Endodermal cell (in vitro differentiated cells): ENCODE data around the gene SH2D3C. TPM values are rescaled to one million over a fixed set of nuclear protein-coding genes. Genes with fewer than 3 reads are reported as not detected.

ENCODE experiments used
- DNase-seq: peaks from one replicate; pipeline ENCODE4 v3.0.0-alpha.2; 2017
- H3K27ac ChIP-seq: 2 replicates; pipeline ENCODE4 v1.5.1; 2013; ENCODE audit warnings: mild to moderate bottlenecking, low read depth, low read length, moderate library complexity
- H3K27me3 ChIP-seq: 2 replicates; pipeline ENCODE4 v1.6.1; 2013; ENCODE audit warnings: mild to moderate bottlenecking, low read length, moderate library complexity; ENCODE audit not compliant: insufficient read depth, control insufficient read depth, poor library complexity, severe bottlenecking
- H3K36me3 ChIP-seq: 2 replicates; pipeline ENCODE4 v1.7.0; 2013; ENCODE audit warnings: mild to moderate bottlenecking, low read length, moderate library complexity; ENCODE audit not compliant: control insufficient read depth, insufficient read depth
- H3K4me1 ChIP-seq: one replicate; pipeline ENCODE4 v1.7.0; 2013; ENCODE audit warnings: low read length; ENCODE audit not compliant: control insufficient read depth, insufficient read depth
- H3K4me3 ChIP-seq: 2 replicates; pipeline ENCODE4 v1.5.1; 2013; ENCODE audit warnings: mild to moderate bottlenecking, low read length, moderate library complexity
- H3K9ac ChIP-seq: 2 replicates; pipeline ENCODE4 v1.6.1; 2013; ENCODE audit warnings: mild to moderate bottlenecking, low read length, moderate library complexity; ENCODE audit not compliant: poor library complexity, severe bottlenecking; ENCODE audit errors: extremely low read depth
- H3K9me3 ChIP-seq: 2 replicates; pipeline ENCODE4 v1.6.1; 2013; ENCODE audit warnings: mild to moderate bottlenecking, low read length, moderate library complexity; ENCODE audit not compliant: control insufficient read depth
- H3K27ac Mint-ChIP-seq: 2 replicates; pipeline ENCODE4 v1.8.0; 2020; ENCODE audit warnings: mixed read lengths
- H3K27me3 Mint-ChIP-seq: 2 replicates; pipeline ENCODE4 v1.8.0; 2021; ENCODE audit warnings: mild to moderate bottlenecking, mixed read lengths; ENCODE audit not compliant: insufficient read depth
- H3K36me3 Mint-ChIP-seq: 2 replicates; pipeline ENCODE4 v1.8.0; 2020; ENCODE audit warnings: low read depth, mixed read lengths
- H3K4me1 Mint-ChIP-seq: 2 replicates; pipeline ENCODE4 v1.8.0; 2020; ENCODE audit warnings: mixed read lengths
- H3K4me3 Mint-ChIP-seq: 2 replicates; pipeline ENCODE4 v1.8.0; 2020; ENCODE audit warnings: mild to moderate bottlenecking, moderate library complexity, mixed read lengths
- H3K9me3 Mint-ChIP-seq: 2 replicates; pipeline ENCODE4 v1.8.0; 2020; ENCODE audit warnings: mild to moderate bottlenecking, mixed read lengths
- CTCF ChIP-seq: fragments of 200-600 bp; sonication (generic); conservative IDR thresholded peaks from 2 replicates; pipeline ENCODE4 v1.5.0; 2021; ENCODE audit warnings: antibody characterized with exemption, mild to moderate bottlenecking
- WGBS, 2 experiments: methylation state at CpG; one replicate each; pipeline versions ENCODE4 v1.1.5 to v1.1.7; 2013; ENCODE audit warnings: missing lambda C conversion rate in 2 of 2, mixed read lengths in 1 of 2; ENCODE audit not compliant: insufficient coverage in 1 of 2, insufficient read length in 1 of 2; 5-methylcytosine and 5-hydroxymethylcytosine counted together
- total RNA-seq, 2 donors: library from RNA; stranded (reverse); fragmentation: NEBNext Ultra II Directional in 1 of 2; extraction: Animal tissue kit (Norgen Biotek cat#: 25700) in 1 of 2; gene quantifications; 2 replicates in 1 of 2; 3 replicates in 1 of 2; pipeline ENCODE4 v1.2.1, GENCODE V29; 2021

Gene SH2D3C
- total RNA-seq, 2 donors from 2014 or later = 0.77 to 1.4 TPM

GRCh38 chr9:127788337-127789011 lies 10.0 kb upstream of the SH2D3C start:
- Histone ChIP-seq H3K9ac (no peak overlapping the region), H3K36me3 (peaks cover 65% of the 10 kb centered on the region), H3K4me1 (no peaks in the 10 kb centered on the region), H3K27ac (no peak overlapping the region), H3K4me3 (no peak overlapping the region), H3K9me3 (no peaks in the 10 kb centered on the region), H3K27me3 (no peaks in the 10 kb centered on the region)
- no peaks in the 10 kb centered on the region for H3K9me3 Mint-ChIP-seq
- DNase-seq = no peak
- TF ChIP-seq CTCF = no peak
- no peak overlapping the region for H3K4me3 Mint-ChIP-seq
- H3K27ac Mint-ChIP-seq = no peak overlapping the region
- peaks cover 6% of the 10 kb centered on the region for H3K4me1 Mint-ChIP-seq
- H3K27me3 Mint-ChIP-seq = no peaks in the 10 kb centered on the region
- peaks cover 51% of the 10 kb centered on the region for H3K36me3 Mint-ChIP-seq
- WGBS, 2 experiments = 94% methylated on average over 10 to 26 of the region's 26 CpGs

GRCh38 chr9:127786773-127787104 lies 8.3 kb upstream of the SH2D3C start:
- H3K27me3 ChIP-seq = no peaks in the 10 kb centered on the region
- H3K36me3 ChIP-seq = peaks cover 51% of the 10 kb centered on the region
- Mint-ChIP-seq H3K36me3 (peaks cover 44% of the 10 kb centered on the region), H3K9me3 (no peaks in the 10 kb centered on the region), H3K4me3 (peak overlapping the region; percentile 92), H3K27ac (peak overlapping the region; percentile 88), H3K4me1 (peaks cover 6% of the 10 kb centered on the region), H3K27me3 (no peaks in the 10 kb centered on the region)
- 1 to 18% methylated on average over 2 to 12 of the region's 12 CpGs for WGBS, 2 experiments
- peak overlapping the region; percentile 88 for H3K4me3 ChIP-seq
- no peaks in the 10 kb centered on the region for H3K9me3 ChIP-seq
- DNase-seq = no peak
- H3K27ac ChIP-seq = peak overlapping the region; percentile 79
- H3K9ac ChIP-seq = peak overlapping the region; percentile 57
- H3K4me1 ChIP-seq = no peaks in the 10 kb centered on the region
- TF ChIP-seq CTCF = peak; percentile 65

GRCh38 chr9:127785933-127786772 lies 7.7 kb upstream of the SH2D3C start, which contains the start of gene CDK9:
Gene CDK9, plus strand, starts transcription at chr9:127786034. Its CDS starts 115 bp downstream, at chr9:127786149.
- H3K9ac ChIP-seq = peak within 1 kb of the TSS; percentile 57
- H3K9me3 ChIP-seq = no peaks in the 10 kb centered on the region
- Mint-ChIP-seq H3K27ac (peak within 1 kb of the TSS; percentile 88), H3K36me3 (peaks cover 41% of the 10 kb centered on the region), H3K4me3 (peak within 1 kb of the TSS; percentile 92), H3K9me3 (no peaks in the 10 kb centered on the region), H3K27me3 (no peaks in the 10 kb centered on the region), H3K4me1 (peaks cover 6% of the 10 kb centered on the region)
- DNase-seq = peak; percentile 97
- TF ChIP-seq CTCF = no peak
- WGBS, 2 experiments = 0 to 1% methylated on average over 28 to 75 of the region's 75 CpGs
- H3K27me3 ChIP-seq = no peaks in the 10 kb centered on the region
- H3K27ac ChIP-seq = peak within 1 kb of the TSS; percentile 79
- H3K36me3 ChIP-seq = peaks cover 45% of the 10 kb centered on the region
- H3K4me1 ChIP-seq = no peaks in the 10 kb centered on the region
- H3K4me3 ChIP-seq = peak within 1 kb of the TSS; percentile 88
